ENCODE measurements around the gene TRPM3.

TRPM3 gene

DNA sequence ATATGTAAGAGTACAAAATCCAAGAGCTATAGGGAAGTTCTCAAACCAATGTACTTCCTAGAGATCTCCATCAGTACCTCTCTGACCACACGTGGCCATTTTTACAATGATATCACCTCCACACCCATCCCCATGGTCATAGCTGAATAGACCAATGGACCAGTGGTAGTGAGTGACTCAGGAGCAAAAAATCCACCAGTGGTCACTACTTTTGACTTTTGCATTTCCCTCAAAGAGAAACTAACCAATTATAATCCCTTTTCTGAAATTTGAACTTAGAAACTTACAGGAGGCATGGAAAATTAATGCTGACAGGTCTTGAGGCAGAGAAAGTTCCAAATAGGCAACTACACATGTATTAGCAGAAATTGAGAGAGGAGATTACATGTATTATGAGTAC is 238.4 kb downstream of the TRPM3 start:
- TF ChIP-seq, protein P1, sequence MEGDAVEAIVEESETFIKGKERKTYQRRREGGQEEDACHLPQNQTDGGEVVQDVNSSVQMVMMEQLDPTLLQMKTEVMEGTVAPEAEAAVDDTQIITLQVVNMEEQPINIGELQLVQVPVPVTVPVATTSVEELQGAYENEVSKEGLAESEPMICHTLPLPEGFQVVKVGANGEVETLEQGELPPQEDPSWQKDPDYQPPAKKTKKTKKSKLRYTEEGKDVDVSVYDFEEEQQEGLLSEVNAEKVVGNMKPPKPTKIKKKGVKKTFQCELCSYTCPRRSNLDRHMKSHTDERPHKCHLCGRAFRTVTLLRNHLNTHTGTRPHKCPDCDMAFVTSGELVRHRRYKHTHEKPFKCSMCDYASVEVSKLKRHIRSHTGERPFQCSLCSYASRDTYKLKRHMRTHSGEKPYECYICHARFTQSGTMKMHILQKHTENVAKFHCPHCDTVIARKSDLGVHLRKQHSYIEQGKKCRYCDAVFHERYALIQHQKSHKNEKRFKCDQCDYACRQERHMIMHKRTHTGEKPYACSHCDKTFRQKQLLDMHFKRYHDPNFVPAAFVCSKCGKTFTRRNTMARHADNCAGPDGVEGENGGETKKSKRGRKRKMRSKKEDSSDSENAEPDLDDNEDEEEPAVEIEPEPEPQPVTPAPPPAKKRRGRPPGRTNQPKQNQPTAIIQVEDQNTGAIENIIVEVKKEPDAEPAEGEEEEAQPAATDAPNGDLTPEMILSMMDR (IDR thresholded peaks at IDR 0.05) = no peak
- Mint-ChIP-seq H3K9me3 (no peaks in the 10 kb centered on the region), H3K4me3 (no peak overlapping the region), H3K36me3 (ENCODE audit: low read depth) (no peaks in the 10 kb centered on the region), H3K27me3 (ENCODE audit: low read depth, poor library complexity) (no peaks in the 10 kb centered on the region), H3K4me1 (no peaks in the 10 kb centered on the region), H3K27ac (no peak overlapping the region)
- no peak for DNase-seq

- Mint-ChIP-seq H3K36me3 (ENCODE audit: low read depth) (no peaks in the 10 kb centered on the region), H3K4me1 (no peaks in the 10 kb centered on the region), H3K9me3 (no peaks in the 10 kb centered on the region), H3K4me3 (no peak overlapping the region), H3K27me3 (ENCODE audit: low read depth, poor library complexity) (peaks cover 3% of the 10 kb centered on the region), H3K27ac (no peak overlapping the region)
- TF ChIP-seq, protein P1 (IDR thresholded peaks at IDR 0.05) = no peak
- DNase-seq = no peak
Measured at GRCh38 chr9:70881333-70881732, 240.1 kb downstream of the TRPM3 start.

DNA sequence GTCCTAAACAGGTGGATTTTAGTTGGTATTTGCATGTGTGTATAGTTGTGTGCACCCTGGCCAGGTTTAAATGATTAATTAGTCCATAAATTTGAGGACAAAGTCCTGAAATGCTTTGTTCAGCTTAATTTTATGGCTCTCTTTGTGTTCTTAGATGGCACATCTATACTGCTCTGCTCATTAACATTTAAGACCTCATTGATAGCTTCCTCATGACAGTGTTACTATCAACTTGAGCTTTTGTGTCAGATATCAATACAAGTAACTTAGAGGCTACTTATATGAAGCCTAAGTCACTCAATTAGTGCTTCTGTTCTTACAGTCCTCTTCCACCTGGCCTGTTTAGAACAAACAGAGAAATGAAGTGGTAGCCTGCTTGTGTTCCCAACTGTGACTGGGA is 240.9 kb downstream of the TRPM3 start:
- H3K27me3 Mint-ChIP-seq (ENCODE audit: low read depth, poor library complexity) = peaks cover 3% of the 10 kb centered on the region
- no peaks in the 10 kb centered on the region for H3K4me1 Mint-ChIP-seq
- TF ChIP-seq, protein P1 (IDR thresholded peaks at IDR 0.05) = no peak
- no peak overlapping the region for H3K4me3 Mint-ChIP-seq
- no peaks in the 10 kb centered on the region for H3K9me3 Mint-ChIP-seq
- no peaks in the 10 kb centered on the region for H3K36me3 Mint-ChIP-seq (ENCODE audit: low read depth)
- H3K27ac Mint-ChIP-seq = no peak overlapping the region
- DNase-seq = no peak

DNA sequence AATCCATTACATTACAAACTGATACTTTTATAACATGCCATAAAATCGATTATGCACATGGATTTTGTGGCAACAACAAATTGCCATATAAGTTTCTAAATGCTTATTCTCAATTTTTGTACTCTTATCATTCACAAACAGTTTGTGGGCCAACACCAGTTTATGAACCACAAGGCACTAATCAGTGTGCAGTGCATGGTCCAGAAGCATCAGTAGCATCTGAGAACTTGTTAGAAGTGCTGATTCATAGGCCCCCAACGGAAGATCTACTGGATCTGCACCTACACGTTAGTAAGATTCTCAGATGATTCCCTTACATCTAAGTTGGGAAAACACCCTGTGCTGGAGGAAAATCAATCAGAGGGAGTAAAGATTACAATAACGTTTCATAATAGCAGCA is 242.8 kb downstream of the TRPM3 start:
- TF ChIP-seq, protein P1 (IDR thresholded peaks at IDR 0.05) = no peak
- H3K4me3 Mint-ChIP-seq = no peak overlapping the region
- peaks cover 3% of the 10 kb centered on the region for H3K27me3 Mint-ChIP-seq (ENCODE audit: low read depth, poor library complexity)
- no peaks in the 10 kb centered on the region for H3K9me3 Mint-ChIP-seq
- no peak for DNase-seq
- no peaks in the 10 kb centered on the region for H3K4me1 Mint-ChIP-seq
- no peak overlapping the region for H3K27ac Mint-ChIP-seq
- H3K36me3 Mint-ChIP-seq (ENCODE audit: low read depth) = no peaks in the 10 kb centered on the region

DNA sequence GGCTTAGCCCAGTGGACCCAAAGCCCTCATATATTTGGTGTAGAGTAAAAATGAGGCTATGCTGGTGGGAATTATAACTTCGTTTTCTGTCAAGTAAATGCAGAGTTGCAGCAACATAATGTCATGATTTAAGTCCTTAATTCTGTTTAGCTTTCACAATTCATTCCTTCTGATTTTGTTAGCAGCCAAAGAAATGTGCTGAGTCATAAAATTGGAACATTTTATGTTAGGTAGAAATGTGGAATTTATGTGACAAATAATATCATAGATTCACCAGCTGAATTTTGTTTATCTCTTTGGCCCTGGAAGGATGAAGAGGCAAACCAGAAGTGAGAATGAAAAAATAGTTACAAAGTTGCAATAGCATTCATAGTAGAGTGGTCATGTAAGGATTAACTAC is 247.0 kb downstream of the TRPM3 start:
- no peak overlapping the region for H3K27ac Mint-ChIP-seq
- no peak overlapping the region for H3K4me3 Mint-ChIP-seq
- no peaks in the 10 kb centered on the region for H3K4me1 Mint-ChIP-seq
- peaks cover 3% of the 10 kb centered on the region for H3K27me3 Mint-ChIP-seq (ENCODE audit: low read depth, poor library complexity)
- DNase-seq = no peak
- TF ChIP-seq, protein P1 (IDR thresholded peaks at IDR 0.05) = no peak
- H3K9me3 Mint-ChIP-seq = no peaks in the 10 kb centered on the region
- H3K36me3 Mint-ChIP-seq (ENCODE audit: low read depth) = no peaks in the 10 kb centered on the region

- no peak overlapping the region for H3K27ac Mint-ChIP-seq
Measured at GRCh38 chr9:70873506-70873905, 247.9 kb downstream of the TRPM3 start.

More at GRCh38 chr9:70873506-70873905, 247.9 kb downstream of the TRPM3 start:
- TF ChIP-seq, protein P1 (IDR thresholded peaks at IDR 0.05) = no peak
- Mint-ChIP-seq H3K4me1 (peaks cover 7% of the 10 kb centered on the region), H3K36me3 (ENCODE audit: low read depth) (no peaks in the 10 kb centered on the region), H3K4me3 (no peak overlapping the region), H3K27me3 (ENCODE audit: low read depth, poor library complexity) (peaks cover 6% of the 10 kb centered on the region), H3K9me3 (no peaks in the 10 kb centered on the region)
- DNase-seq = no peak

Measured in nephron progenitor cell (in vitro differentiated cells).